Limb (tissue), 2 donors: ENCODE measurements around the gene METTL25B.

Experiments
- DNase-seq, 2 donors: peaks; one replicate each; pipeline ENCODE4 v3.0.0-alpha.2; 2016; ENCODE audit errors: extremely low spot score in 2 of 2

The METTL25B gene

GRCh38 chr1:156767101-156767878, 39.0 kb downstream of the METTL25B start, which contains the start of gene PRCC:
Gene PRCC, plus strand, starts transcription at chr1:156767535. Its CDS starts 237 bp downstream, at chr1:156767772.
- DNase-seq = peak; percentile 98 to 100

- no peak for DNase-seq
Measured at GRCh38 chr1:156767879-156768604, 39.8 kb downstream of the METTL25B start.

GRCh38 chr1:156768610-156769295, 40.5 kb downstream of the METTL25B start:
- no peak for DNase-seq

GRCh38 chr1:156772222-156772621, 44.0 kb downstream of the METTL25B start:
- no peak for DNase-seq

GRCh38 chr1:156772728-156773497, 44.6 kb downstream of the METTL25B start:
- no peak for DNase-seq

GRCh38 chr1:156773607-156774006, 45.3 kb downstream of the METTL25B start:
- no peak for DNase-seq

GRCh38 chr1:156775799-156776198, 47.5 kb downstream of the METTL25B start:
- no peak for DNase-seq

- DNase-seq = no peak
Measured at GRCh38 chr1:156776942-156777341, 48.7 kb downstream of the METTL25B start.

- no peak for DNase-seq
Measured at GRCh38 chr1:156777573-156777972, 49.3 kb downstream of the METTL25B start.

- no peak for DNase-seq
Measured at GRCh38 chr1:156781585-156782186, 53.4 kb downstream of the METTL25B start.

- no peak for DNase-seq
Measured at GRCh38 chr1:156785458-156785857, 57.2 kb downstream of the METTL25B start.
